ENCODE results near the gene RBMS1.

- TF ChIP-seq CTCF (IDR thresholded peaks at IDR 0.05) (no peak), POLR2A (IDR thresholded peaks at IDR 0.05) (no peak)
Observed at GRCh38 chr2:160256507-160256906, 237.1 kb downstream of the RBMS1 start.

Data from lower leg skin (tissue), 3 donors.